ENCODE data around the gene ARHGEF33.
"Not testable (repeated sequence)": the region's sequence is repeated elsewhere in the genome, so short reads cannot be mapped to it uniquely, and the experiment has no call there.

The ARHGEF33 gene

DNA sequence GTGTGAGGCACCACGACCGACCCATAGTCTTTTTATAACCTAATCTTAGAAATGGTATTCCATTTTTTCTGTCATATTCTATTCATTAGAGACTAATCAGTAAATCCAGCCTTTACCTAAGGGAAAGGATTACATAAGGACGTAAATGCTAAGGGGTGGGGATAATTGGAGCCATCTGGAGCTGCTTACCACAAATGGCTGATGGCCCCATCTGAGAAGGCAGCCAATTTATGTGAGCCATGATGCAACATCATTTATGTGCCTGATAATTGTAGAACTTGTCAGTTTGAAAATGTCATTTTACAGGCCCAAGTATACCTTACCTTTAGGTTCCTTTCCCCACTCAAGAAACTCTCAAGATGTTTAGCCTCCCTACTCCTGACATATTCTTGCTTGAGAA lies 44.0 kb downstream of the ARHGEF33 start:
- Mint-ChIP-seq H3K27me3 (peaks cover 0 to 4% of the 10 kb centered on the region in 2 donors), H3K4me3 (no peak overlapping the region), H3K4me1 (peaks cover 0 to 2% of the 10 kb centered on the region in 2 donors), H3K9me3 (no peaks in the 10 kb centered on the region), H3K36me3 (no peaks in the 10 kb centered on the region), H3K27ac (no peak overlapping the region)
- no peak for DNase-seq
- ATAC-seq (replicated peaks) = no peak

DNA sequence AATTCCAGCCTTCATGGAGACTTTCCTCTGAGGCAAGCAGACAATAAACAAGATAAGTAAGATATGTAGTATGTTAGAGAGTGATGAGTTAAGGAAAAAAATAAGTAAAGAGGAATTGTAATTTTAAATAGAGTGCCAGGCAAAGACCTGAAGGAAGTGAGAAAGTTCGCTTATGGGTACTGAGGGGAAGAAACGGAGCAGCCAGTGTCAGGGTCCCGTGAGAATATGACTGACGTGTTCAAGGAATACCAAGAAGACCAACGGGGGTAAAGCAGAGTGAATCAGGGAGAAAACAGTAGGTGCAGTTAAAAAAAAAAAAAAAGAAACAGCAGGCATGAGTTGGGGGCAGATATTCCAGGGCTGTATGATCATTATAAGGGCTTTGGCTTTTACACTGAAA lies 45.1 kb downstream of the ARHGEF33 start:
- DNase-seq (no peak), ATAC-seq (replicated peaks) (peak; percentile 36 to 57)
- Mint-ChIP-seq H3K27me3 (peaks cover 0 to 4% of the 10 kb centered on the region in 2 donors), H3K4me1 (peaks cover 0 to 2% of the 10 kb centered on the region in 2 donors), H3K9me3 (no peaks in the 10 kb centered on the region), H3K36me3 (no peaks in the 10 kb centered on the region), H3K4me3 (no peak overlapping the region), H3K27ac (no peak overlapping the region)

DNA sequence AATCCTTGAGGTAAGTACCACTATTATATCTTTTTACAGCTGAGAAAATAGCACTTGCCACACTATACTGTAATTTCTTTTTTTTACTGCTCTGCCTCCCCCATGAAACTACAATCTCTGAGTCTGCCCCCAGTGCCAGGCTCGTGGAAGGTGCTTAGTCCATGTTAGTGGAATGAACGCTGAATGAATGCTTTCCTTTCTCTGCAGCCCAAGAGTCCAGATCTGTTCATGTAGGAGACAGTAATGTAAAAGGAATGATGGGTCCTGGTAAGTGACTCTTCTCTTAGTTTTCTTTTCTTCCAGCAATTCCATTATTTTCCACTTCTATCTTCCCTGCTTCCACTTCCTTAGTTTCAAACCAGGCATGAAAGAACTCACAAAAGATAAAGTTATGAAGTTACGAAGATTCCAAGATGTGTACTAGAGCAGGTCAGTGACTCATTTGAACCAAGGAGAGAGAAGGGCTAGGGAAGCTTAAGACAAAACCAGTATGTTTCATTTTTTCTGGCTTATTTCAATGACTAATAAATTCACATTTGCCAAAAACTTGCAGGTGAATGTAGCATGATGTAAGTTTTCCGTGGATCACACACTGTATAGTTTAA lies 46.0 kb downstream of the ARHGEF33 start:
- Mint-ChIP-seq H3K27ac (no peak overlapping the region), H3K4me1 (peaks cover 0 to 2% of the 10 kb centered on the region in 2 donors), H3K36me3 (no peaks in the 10 kb centered on the region), H3K4me3 (no peak overlapping the region), H3K9me3 (no peaks in the 10 kb centered on the region), H3K27me3 (peaks cover 4% of the 10 kb centered on the region in 2 donors)
- no peak for ATAC-seq (replicated peaks)
- no peak for DNase-seq

DNA sequence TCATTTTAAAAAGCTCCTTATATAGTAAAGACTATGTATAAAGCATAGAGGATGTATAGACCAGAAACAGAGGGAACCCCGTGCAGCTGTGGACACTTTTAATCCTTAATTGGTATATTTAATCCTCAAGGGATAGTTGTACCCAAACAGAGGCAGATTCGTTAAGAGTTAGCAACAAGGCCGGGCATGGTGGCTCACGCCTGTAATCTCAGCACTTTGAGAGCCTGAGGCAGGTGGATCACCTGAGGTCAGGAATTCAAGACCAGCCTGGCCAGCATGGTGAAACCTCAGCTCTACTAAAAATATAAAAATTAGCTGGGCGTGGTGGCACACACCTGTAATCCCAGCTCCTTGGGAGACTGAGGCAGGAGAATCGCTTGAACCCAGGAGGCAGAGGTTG lies 46.8 kb downstream of the ARHGEF33 start:
- H3K9me3 Mint-ChIP-seq; H3K27ac Mint-ChIP-seq; H3K4me3 Mint-ChIP-seq; H3K27me3 Mint-ChIP-seq; H3K36me3 Mint-ChIP-seq; ATAC-seq (replicated peaks); H3K4me1 Mint-ChIP-seq; DNase-seq: not testable (repeated sequence)

DNA sequence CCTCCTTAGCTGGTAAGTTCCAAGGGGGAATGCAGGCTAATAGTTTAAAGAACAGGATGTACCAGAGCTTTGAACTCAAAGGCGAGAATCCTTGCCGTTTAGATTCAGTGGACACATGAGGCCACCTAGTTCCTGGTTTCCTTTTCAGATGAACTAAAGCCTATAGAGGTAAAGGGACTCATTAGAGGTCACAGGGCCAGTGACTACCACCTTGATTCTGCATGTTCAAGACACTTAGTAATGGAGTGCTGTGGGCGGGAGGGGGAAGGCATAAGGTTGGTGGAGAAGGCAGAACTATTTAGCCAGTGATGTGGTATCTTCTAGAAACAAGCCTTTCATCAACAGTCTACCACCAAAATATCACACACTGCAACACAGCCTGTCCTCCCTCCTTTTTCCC lies 47.9 kb downstream of the ARHGEF33 start:
- Mint-ChIP-seq H3K9me3 (no peaks in the 10 kb centered on the region), H3K4me3 (no peak overlapping the region)

DNA sequence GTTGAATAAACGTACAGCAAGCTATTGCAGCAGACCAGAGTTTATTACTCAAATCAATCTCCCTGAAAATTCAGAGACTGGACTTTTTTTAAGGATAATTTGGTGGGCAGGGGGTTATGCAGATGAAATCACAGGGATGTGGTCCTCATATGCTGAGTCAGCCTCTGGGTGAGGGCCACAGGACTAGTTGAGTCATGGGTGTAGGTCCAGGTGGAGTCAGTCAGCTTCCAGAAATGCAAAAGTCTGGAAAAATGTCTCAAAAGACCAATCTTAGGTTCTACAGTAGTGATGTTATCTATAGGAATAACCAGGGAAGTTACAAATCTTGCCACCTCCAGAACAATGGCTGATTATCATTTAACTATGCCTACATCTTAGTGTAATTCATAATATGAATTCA lies 51.1 kb downstream of the ARHGEF33 start:
- ATAC-seq (replicated peaks) = no peak

More for the DNA sequence above, 47.9 kb downstream of the ARHGEF33 start:
- DNase-seq (no peak), ATAC-seq (replicated peaks) (no peak)
- no peaks in the 10 kb centered on the region for H3K36me3 Mint-ChIP-seq
- peaks cover 0 to 2% of the 10 kb centered on the region in 2 donors for H3K4me1 Mint-ChIP-seq
- peaks cover 4 to 5% of the 10 kb centered on the region in 2 donors for H3K27me3 Mint-ChIP-seq
- no peak overlapping the region for H3K27ac Mint-ChIP-seq

DNA sequence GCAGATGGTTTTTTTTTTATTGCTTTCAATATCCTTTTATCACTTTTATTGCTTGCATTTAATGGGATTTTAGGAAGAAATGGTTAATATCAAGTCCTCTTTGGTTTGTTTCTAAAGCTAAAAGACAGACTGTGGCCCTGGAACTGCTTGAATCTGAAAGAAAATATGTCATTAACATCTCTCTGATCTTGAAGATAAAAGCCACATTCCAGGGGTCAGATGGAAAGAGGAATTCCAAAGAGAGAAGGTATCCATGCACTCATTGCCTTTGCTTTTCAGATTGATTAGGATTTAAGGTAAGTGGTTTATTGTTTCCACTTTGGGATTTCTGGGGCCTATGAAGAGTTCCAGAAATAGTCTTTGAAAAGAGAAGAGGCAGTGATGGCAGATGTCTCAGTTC lies 54.1 kb downstream of the ARHGEF33 start:
- H3K4me1 Mint-ChIP-seq = no peaks in the 10 kb centered on the region
- peaks cover 0 to 5% of the 10 kb centered on the region in 2 donors for H3K27me3 Mint-ChIP-seq
- DNase-seq (no peak), ATAC-seq (replicated peaks) (no peak)
- H3K27ac Mint-ChIP-seq = no peak overlapping the region
- no peaks in the 10 kb centered on the region for H3K9me3 Mint-ChIP-seq
- H3K4me3 Mint-ChIP-seq = no peak overlapping the region
- no peaks in the 10 kb centered on the region for H3K36me3 Mint-ChIP-seq

More for the DNA sequence above, 51.1 kb downstream of the ARHGEF33 start:
- H3K4me1 Mint-ChIP-seq = no peaks in the 10 kb centered on the region
- H3K27ac Mint-ChIP-seq = no peak overlapping the region
- H3K27me3 Mint-ChIP-seq = peaks cover 0 to 5% of the 10 kb centered on the region in 2 donors
- no peaks in the 10 kb centered on the region for H3K9me3 Mint-ChIP-seq
- no peaks in the 10 kb centered on the region for H3K36me3 Mint-ChIP-seq
- H3K4me3 Mint-ChIP-seq = no peak overlapping the region
- DNase-seq = no peak

DNA sequence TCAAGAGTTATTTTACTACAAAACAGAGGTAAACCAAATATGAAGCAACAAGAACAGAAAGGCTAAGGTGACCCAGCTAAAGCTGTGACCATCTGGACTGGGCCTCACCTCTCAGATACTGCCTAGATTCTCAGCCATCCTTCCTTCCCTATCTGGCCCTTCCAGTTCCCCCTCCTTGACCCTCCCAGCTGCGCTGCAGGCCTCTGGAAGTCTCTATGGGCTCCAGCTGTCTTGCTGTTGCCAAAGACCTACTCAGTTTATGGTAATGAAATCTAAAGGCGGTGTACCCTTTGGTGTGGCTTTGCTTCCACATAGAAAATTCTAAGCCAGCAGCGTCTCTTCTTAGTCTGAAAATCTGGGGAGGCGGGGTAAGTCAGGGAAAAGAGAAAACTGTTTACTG lies 55.7 kb downstream of the ARHGEF33 start:
- Mint-ChIP-seq H3K4me1 (no peaks in the 10 kb centered on the region), H3K36me3 (no peaks in the 10 kb centered on the region), H3K4me3 (no peak overlapping the region), H3K27ac (no peak overlapping the region), H3K27me3 (peaks cover 0 to 4% of the 10 kb centered on the region in 2 donors), H3K9me3 (no peaks in the 10 kb centered on the region)
- DNase-seq (no peak), ATAC-seq (replicated peaks) (no peak)

DNA sequence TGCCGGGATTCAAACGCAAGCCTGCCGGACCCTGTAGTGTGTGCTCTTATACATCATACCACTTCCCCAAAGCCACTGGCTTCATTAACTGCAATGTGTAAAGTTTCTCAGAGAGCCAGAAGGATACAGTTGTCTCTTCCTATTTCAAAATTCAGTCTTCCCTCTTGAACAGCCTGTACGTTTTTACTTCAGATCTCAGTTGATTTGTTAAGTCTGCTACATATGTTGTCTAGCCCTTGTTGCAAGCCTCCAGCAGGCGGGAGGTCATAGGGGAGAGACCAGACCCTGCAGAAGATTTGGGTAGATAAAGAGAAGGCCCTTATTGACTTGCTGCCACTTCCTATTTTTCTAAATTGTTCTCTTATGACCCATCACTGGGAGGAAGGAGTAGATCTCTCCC lies 56.2 kb downstream of the ARHGEF33 start:
- H3K9me3 Mint-ChIP-seq = no peaks in the 10 kb centered on the region
- DNase-seq (no peak), ATAC-seq (replicated peaks) (no peak)
- H3K27me3 Mint-ChIP-seq = no peaks in the 10 kb centered on the region
- no peaks in the 10 kb centered on the region for H3K36me3 Mint-ChIP-seq
- H3K4me3 Mint-ChIP-seq = no peak overlapping the region
- no peaks in the 10 kb centered on the region for H3K4me1 Mint-ChIP-seq
- H3K27ac Mint-ChIP-seq = no peak overlapping the region

DNA sequence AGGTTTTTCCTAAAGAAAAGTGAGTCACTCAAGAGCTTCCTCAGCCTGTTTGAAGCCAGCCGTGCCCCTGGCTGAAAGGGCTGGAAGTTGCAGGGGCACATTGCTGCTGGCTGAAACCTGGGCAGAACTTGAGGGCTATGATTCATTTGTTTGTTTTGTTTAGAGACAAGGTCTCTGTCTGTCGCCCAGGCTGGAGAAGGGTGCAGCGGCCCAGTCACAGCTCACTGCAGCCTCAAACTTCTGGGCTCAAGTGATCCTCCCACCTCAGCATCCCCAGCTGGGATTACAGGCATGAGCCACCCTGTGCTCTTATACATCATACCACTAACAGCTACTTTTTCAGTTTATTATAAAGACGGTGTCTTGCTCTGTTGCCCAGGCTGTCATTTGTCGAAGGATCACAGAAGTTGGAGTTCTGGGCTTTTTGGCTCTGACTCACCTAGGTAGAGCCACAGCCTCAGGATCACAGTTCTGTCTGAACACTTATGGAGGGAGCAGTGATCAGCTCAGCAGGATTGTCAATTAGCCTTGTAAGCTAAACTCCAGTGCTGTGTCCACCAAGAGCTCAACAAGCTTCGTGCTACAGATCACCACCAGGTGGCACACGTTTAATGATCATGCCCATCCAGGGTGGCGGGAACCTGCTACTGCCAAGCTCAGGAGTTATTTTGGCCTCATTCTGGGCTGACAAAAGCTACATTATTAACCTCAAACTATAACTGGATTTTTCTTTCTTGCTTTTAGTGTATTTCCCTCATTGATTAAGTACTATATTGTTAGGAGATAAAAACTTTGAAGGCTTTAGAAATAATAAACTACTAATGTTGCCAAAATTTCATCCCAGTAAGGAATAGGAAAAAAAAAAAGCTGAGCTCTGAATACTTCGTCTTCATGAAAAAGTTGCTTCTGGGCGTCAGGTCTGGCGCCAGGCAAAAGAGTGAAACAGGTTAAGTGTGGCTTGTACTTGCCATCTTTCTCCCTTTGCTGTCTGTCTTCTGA lies 57.9 kb downstream of the ARHGEF33 start:
- Mint-ChIP-seq H3K27ac (no peak overlapping the region), H3K36me3 (no peaks in the 10 kb centered on the region), H3K9me3 (no peaks in the 10 kb centered on the region), H3K4me1 (no peaks in the 10 kb centered on the region), H3K27me3 (no peaks in the 10 kb centered on the region), H3K4me3 (no peak overlapping the region)
- ATAC-seq (replicated peaks) (peak; percentile 91 to 92), DNase-seq (peak; percentile 43)

DNA sequence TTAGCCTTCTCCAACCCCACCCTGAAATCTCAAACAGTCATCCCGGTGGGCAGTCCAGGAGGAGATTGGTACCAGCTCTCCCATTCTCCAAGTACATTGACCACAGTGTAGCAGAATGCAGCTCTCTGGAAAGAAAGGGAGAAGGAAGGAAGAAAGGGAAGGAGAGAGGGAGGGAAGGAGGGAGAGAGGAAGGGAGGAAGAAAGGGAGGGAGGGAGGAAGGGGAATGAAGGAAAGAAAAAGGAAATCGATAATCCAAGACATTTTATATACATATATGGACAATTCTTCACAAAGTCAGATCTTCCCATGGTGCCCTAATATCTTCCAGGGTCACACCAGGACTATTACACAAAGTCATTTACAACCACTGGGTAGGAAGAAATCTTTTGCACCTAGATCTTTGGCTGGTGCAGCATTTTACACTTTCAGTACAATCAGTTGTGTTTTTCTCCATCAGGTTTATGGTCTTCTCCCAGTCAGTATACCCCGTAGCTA lies 58.8 kb downstream of the ARHGEF33 start:
- DNase-seq (no peak), ATAC-seq (replicated peaks) (no peak)
- H3K4me3 Mint-ChIP-seq = no peak overlapping the region
- H3K27ac Mint-ChIP-seq = no peak overlapping the region
- no peaks in the 10 kb centered on the region for H3K4me1 Mint-ChIP-seq
- no peaks in the 10 kb centered on the region for H3K9me3 Mint-ChIP-seq
- no peaks in the 10 kb centered on the region for H3K36me3 Mint-ChIP-seq
- no peaks in the 10 kb centered on the region for H3K27me3 Mint-ChIP-seq

DNA sequence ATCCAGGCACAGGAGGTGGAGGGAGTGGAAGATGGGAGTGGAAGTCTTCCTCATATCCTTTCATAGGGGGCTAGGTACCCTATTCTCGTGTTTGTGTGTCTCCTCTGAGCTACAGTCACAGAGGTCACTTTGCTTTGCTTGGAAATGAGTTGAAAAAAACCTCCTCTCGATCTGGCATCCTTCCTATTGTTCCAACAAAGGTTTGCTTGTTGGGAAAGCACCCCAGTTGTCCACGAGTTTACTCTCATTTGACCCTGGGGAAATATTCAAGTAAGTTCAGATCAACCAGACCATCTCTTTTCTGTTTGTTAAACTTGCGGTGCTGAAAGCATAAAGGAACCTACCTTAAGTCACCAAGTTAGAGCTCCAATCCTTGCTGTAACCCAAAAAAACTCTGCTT lies 59.3 kb downstream of the ARHGEF33 start:
- ATAC-seq (replicated peaks) = no peak
- no peak overlapping the region for H3K4me3 Mint-ChIP-seq
- DNase-seq = no peak
- H3K9me3 Mint-ChIP-seq = no peaks in the 10 kb centered on the region
- no peak overlapping the region for H3K27ac Mint-ChIP-seq
- H3K4me1 Mint-ChIP-seq = no peaks in the 10 kb centered on the region
- no peaks in the 10 kb centered on the region for H3K36me3 Mint-ChIP-seq
- no peaks in the 10 kb centered on the region for H3K27me3 Mint-ChIP-seq

DNA sequence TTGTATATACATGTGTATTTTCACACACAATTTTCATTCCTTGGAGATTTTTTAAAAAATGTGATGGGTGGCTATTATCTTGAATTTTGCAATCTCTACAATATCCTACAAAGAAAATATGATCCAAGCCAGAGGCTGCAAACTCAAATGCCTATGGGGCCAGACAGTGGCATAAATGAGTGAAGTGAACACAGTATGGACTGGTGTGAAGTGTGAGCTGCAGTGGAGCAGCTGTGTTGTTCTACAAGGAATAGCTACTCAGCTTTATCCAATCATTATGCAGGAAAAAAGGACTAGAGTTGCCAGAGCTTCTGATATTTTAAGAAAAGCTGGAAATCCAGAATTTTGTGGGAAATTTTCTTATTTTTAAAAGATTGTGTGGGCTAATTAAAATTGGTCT lies 62.1 kb downstream of the ARHGEF33 start:
- Mint-ChIP-seq H3K9me3 (no peaks in the 10 kb centered on the region), H3K4me3 (no peak overlapping the region), H3K4me1 (no peaks in the 10 kb centered on the region), H3K36me3 (no peaks in the 10 kb centered on the region), H3K27me3 (peaks cover 0 to 8% of the 10 kb centered on the region in 2 donors), H3K27ac (no peak overlapping the region)
- no peak for DNase-seq
- no peak for ATAC-seq (replicated peaks)

DNA sequence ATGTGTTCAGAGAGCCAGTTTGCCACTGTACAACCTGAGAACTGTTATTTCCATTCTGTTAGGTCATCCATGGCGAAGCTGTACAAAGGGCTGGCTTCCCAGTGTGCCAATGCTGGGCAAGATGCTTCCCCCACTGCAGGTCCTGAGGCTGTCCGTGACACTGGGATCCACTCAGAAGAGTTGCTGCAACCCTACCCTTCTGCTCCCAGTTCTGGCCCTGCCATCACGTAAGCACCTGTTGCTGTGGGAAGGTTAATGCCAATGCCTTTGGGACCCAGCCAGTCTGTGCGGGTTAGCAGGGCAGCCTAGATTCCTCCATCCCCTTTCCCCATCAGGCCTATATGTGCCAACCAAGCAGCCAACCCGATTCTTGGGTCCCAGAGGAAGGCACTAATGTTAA lies 68.3 kb downstream of the ARHGEF33 start:
- peaks cover 33 to 37% of the 10 kb centered on the region in 2 donors for H3K27me3 Mint-ChIP-seq

DNA sequence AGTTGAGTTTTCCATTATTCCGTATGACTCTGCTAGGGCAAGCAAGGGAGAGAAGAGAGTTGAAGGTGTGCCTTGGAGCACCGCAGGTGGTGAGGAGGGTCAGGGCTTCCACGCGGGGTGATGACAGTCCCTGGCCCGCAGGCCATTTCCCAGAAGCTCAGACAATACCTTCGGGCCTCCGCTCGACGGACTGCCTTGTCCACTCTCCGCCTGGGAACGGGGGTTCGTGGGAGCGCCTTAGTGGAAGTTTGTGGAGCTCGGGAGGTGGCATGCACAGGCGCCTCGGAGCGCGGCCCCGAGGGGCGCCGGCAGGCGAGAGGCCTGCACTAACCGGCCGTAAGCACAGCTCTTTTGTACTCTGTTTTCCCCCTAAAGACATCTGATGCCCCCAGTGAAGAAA lies 69.8 kb downstream of the ARHGEF33 start:
- ATAC-seq (replicated peaks) (no peak), DNase-seq (no peak)
- H3K4me3 Mint-ChIP-seq = peak overlapping the region; percentile 65 to 69
- no peaks in the 10 kb centered on the region for H3K36me3 Mint-ChIP-seq
- peaks cover 33 to 37% of the 10 kb centered on the region in 2 donors for H3K27me3 Mint-ChIP-seq
- H3K27ac Mint-ChIP-seq = no peak overlapping the region
- H3K9me3 Mint-ChIP-seq = no peaks in the 10 kb centered on the region
- peaks cover 0 to 9% of the 10 kb centered on the region in 2 donors for H3K4me1 Mint-ChIP-seq

More for the DNA sequence above, 68.3 kb downstream of the ARHGEF33 start:
- DNase-seq = no peak
- no peak overlapping the region for H3K4me3 Mint-ChIP-seq
- H3K9me3 Mint-ChIP-seq = no peaks in the 10 kb centered on the region
- ATAC-seq (replicated peaks) = no peak
- peaks cover 0 to 9% of the 10 kb centered on the region in 2 donors for H3K4me1 Mint-ChIP-seq
- no peaks in the 10 kb centered on the region for H3K36me3 Mint-ChIP-seq
- no peak overlapping the region for H3K27ac Mint-ChIP-seq

Data from stimulated activated naive B cell treated with anti-CD40 and anti-IgM and Interleukin-4, amounts not matched to agents 10 μg/mL and 1 μg/mL and 100 μg/mL, for 72 hours (primary cell).